GM23338 (cell line): Measurements from ENCODE around the gene CRX.

Source experiments
- CREB1 ChIP-seq: fragments of 250-450 bp; sonication (Bioruptor Pico); IDR thresholded peaks from 2 replicates; pipeline ENCODE4 v1.5.0; 2020; ENCODE audit warnings: low read depth, mild to moderate bottlenecking, moderate library complexity
- EZH2 ChIP-seq: fragments of 200-600 bp; sonication (generic); IDR thresholded peaks from one replicate; pipeline ENCODE4 v1.8.0; 2017; ENCODE audit warnings: antibody characterized with exemption, mild to moderate bottlenecking, low read depth; ENCODE audit not compliant: unreplicated experiment
- EZH2phosphoT487 ChIP-seq: fragments of 200-600 bp; sonication (generic); IDR thresholded peaks from one replicate; pipeline ENCODE4 v1.8.1; 2018; ENCODE audit warnings: antibody characterized with exemption; ENCODE audit not compliant: unreplicated experiment
- JUNB ChIP-seq: IDR thresholded peaks from one replicate; pipeline ENCODE4 v1.6.1; 2016; ENCODE audit warnings: antibody characterized with exemption; ENCODE audit not compliant: unreplicated experiment
- NANOG ChIP-seq: IDR thresholded peaks from 2 replicates; pipeline ENCODE4 v1.6.1; 2016; ENCODE audit warnings: antibody characterized with exemption, borderline replicate concordance
- POLR2AphosphoS5 ChIP-seq: IDR thresholded peaks from 2 replicates; pipeline ENCODE4 v1.6.1; 2016; ENCODE audit warnings: antibody characterized with exemption, low read depth
- STAT1 ChIP-seq: IDR thresholded peaks from one replicate; pipeline ENCODE4 v1.6.1; 2016; ENCODE audit warnings: antibody characterized with exemption; ENCODE audit not compliant: unreplicated experiment
- ZNF114 ChIP-seq: fragments of 250-450 bp; sonication (Bioruptor Pico); IDR thresholded peaks from 2 replicates; pipeline ENCODE4 v1.5.0; 2020; ENCODE audit warnings: mild to moderate bottlenecking, moderate library complexity
- ZNF331 ChIP-seq: fragments of 250-450 bp; sonication (Bioruptor Pico); IDR thresholded peaks from 2 replicates; pipeline ENCODE4 v1.5.0; 2020; ENCODE audit warnings: low read depth, mild to moderate bottlenecking, moderate library complexity
- TF ChIP-seq, protein P1 (sequence below), 2 experiments: fragments of 200-600 bp in 1 of 2; sonication (generic) in 1 of 2; conservative IDR thresholded peaks; 2 replicates each; pipeline versions ENCODE4 v1.5.1 to v1.6.1; 2016 to 2017; ENCODE audit warnings: antibody characterized with exemption in 2 of 2, low read depth in 2 of 2, mild to moderate bottlenecking in 2 of 2, moderate library complexity in 1 of 2
- TF ChIP-seq, protein P2 (sequence below): IDR thresholded peaks from one replicate; pipeline ENCODE4 v1.6.1; 2018; ENCODE audit warnings: antibody characterized with exemption; ENCODE audit not compliant: unreplicated experiment

- TF ChIP-seq, protein P1, sequence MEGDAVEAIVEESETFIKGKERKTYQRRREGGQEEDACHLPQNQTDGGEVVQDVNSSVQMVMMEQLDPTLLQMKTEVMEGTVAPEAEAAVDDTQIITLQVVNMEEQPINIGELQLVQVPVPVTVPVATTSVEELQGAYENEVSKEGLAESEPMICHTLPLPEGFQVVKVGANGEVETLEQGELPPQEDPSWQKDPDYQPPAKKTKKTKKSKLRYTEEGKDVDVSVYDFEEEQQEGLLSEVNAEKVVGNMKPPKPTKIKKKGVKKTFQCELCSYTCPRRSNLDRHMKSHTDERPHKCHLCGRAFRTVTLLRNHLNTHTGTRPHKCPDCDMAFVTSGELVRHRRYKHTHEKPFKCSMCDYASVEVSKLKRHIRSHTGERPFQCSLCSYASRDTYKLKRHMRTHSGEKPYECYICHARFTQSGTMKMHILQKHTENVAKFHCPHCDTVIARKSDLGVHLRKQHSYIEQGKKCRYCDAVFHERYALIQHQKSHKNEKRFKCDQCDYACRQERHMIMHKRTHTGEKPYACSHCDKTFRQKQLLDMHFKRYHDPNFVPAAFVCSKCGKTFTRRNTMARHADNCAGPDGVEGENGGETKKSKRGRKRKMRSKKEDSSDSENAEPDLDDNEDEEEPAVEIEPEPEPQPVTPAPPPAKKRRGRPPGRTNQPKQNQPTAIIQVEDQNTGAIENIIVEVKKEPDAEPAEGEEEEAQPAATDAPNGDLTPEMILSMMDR (conservative IDR thresholded peaks at IDR 0.05; ENCODE audit: low read depth in 2 of 2) = no peak
- no peak for TF ChIP-seq ZNF114 (CRISPR knock-in tag)
- TF ChIP-seq POLR2AphosphoS5 = no peak
- TF ChIP-seq EZH2 = no peak
- TF ChIP-seq CREB1 (CRISPR knock-in tag) = no peak
- TF ChIP-seq STAT1 = no peak
- TF ChIP-seq, protein P2, sequence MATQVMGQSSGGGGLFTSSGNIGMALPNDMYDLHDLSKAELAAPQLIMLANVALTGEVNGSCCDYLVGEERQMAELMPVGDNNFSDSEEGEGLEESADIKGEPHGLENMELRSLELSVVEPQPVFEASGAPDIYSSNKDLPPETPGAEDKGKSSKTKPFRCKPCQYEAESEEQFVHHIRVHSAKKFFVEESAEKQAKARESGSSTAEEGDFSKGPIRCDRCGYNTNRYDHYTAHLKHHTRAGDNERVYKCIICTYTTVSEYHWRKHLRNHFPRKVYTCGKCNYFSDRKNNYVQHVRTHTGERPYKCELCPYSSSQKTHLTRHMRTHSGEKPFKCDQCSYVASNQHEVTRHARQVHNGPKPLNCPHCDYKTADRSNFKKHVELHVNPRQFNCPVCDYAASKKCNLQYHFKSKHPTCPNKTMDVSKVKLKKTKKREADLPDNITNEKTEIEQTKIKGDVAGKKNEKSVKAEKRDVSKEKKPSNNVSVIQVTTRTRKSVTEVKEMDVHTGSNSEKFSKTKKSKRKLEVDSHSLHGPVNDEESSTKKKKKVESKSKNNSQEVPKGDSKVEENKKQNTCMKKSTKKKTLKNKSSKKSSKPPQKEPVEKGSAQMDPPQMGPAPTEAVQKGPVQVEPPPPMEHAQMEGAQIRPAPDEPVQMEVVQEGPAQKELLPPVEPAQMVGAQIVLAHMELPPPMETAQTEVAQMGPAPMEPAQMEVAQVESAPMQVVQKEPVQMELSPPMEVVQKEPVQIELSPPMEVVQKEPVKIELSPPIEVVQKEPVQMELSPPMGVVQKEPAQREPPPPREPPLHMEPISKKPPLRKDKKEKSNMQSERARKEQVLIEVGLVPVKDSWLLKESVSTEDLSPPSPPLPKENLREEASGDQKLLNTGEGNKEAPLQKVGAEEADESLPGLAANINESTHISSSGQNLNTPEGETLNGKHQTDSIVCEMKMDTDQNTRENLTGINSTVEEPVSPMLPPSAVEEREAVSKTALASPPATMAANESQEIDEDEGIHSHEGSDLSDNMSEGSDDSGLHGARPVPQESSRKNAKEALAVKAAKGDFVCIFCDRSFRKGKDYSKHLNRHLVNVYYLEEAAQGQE = no peak
- TF ChIP-seq ZNF331 (CRISPR knock-in tag) = no peak
- TF ChIP-seq JUNB = no peak
- TF ChIP-seq EZH2phosphoT487 = no peak
- no peak for TF ChIP-seq NANOG
These were observed 41.6 kb upstream of the CRX start for GRCh38 chr19:47780215-47780551.
